Measurements from ENCODE around the gene CYP4F3. TPM values are rescaled to one million over a fixed set of nuclear protein-coding genes. Genes with fewer than 3 reads are reported as not detected.

Gene CYP4F3
- total and polyA plus RNA-seq, 12 donors = 0.01 to 1.8 (median 0.37) TPM; not detected in 2

DNA sequence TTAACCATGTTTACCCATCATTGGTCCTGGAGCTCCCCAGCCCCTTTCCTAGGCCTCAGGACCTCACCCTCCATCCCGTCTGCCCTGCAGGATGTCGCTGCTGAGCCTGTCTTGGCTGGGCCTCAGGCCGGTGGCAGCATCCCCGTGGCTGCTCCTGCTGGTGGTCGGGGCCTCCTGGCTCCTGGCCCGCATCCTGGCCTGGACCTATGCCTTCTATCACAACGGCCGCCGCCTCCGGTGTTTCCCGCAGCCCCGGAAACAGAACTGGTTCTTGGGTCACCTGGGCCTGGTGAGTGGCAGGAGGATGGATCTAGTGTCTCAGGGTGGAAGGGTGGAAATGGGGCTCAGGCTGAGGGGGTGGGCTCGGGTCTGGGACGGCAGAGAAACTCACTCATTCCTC, 25.2 kb upstream of the CYP4F3 start:
- ATAC-seq (no peak), DNase-seq (no peak)
- Histone ChIP-seq H3K4me3 (no peak overlapping the region), H3K27me3 (peaks cover 0 to 50% (median 19%) of the 10 kb centered on the region in 7 donors), H3K27ac (no peak overlapping the region), H3K36me3 (no peaks in the 10 kb centered on the region), H3K4me1 (no peaks in the 10 kb centered on the region), H3K9me3 (peaks cover 0 to under 1% (median 0%) of the 10 kb centered on the region in 11 donors)
- intact Hi-C loops (cut with DNase I) = no loop called here
- 56 to 76% methylated on average over 14 of the region's 14 CpGs for WGBS, 2 donors
- TF ChIP-seq, protein P1, sequence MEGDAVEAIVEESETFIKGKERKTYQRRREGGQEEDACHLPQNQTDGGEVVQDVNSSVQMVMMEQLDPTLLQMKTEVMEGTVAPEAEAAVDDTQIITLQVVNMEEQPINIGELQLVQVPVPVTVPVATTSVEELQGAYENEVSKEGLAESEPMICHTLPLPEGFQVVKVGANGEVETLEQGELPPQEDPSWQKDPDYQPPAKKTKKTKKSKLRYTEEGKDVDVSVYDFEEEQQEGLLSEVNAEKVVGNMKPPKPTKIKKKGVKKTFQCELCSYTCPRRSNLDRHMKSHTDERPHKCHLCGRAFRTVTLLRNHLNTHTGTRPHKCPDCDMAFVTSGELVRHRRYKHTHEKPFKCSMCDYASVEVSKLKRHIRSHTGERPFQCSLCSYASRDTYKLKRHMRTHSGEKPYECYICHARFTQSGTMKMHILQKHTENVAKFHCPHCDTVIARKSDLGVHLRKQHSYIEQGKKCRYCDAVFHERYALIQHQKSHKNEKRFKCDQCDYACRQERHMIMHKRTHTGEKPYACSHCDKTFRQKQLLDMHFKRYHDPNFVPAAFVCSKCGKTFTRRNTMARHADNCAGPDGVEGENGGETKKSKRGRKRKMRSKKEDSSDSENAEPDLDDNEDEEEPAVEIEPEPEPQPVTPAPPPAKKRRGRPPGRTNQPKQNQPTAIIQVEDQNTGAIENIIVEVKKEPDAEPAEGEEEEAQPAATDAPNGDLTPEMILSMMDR (IDR thresholded peaks at IDR 0.05) = no peak

DNA sequence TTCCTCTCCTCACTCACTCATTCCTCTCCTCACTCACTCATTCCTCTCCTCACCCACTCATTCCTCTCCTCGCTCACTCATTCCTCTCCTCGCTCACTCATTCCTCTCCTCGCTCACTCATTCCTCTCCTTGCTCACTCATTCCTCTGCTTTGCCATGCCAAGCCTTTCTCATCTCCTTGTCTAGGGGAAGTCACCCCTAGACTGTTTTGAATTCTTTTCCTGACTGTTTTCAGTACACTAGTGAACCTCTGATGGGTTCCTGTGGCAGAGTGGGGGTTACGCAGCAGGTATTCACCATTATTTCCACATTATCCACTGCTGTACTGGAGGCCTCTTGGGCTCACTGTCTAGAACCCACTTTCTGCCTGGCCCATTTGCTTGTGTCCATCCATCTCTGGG, 24.5 kb upstream of the CYP4F3 start:
- H3K36me3 ChIP-seq = no peaks in the 10 kb centered on the region
- peaks cover 0 to 44% (median 21%) of the 10 kb centered on the region in 7 donors for H3K27me3 ChIP-seq
- TF ChIP-seq, protein P1 (IDR thresholded peaks at IDR 0.05) = no peak
- no peak overlapping the region for H3K4me3 ChIP-seq
- no peak for ATAC-seq
- H3K27ac ChIP-seq = no peak overlapping the region
- intact Hi-C loops (cut with DNase I) = no loop called here
- no peak for DNase-seq
- WGBS, 2 donors = 83 to 88% methylated on average over 4 of the region's 4 CpGs
- H3K9me3 ChIP-seq = peaks cover 0 to 7% (median 0%) of the 10 kb centered on the region in 11 donors
- no peaks in the 10 kb centered on the region for H3K4me1 ChIP-seq

DNA sequence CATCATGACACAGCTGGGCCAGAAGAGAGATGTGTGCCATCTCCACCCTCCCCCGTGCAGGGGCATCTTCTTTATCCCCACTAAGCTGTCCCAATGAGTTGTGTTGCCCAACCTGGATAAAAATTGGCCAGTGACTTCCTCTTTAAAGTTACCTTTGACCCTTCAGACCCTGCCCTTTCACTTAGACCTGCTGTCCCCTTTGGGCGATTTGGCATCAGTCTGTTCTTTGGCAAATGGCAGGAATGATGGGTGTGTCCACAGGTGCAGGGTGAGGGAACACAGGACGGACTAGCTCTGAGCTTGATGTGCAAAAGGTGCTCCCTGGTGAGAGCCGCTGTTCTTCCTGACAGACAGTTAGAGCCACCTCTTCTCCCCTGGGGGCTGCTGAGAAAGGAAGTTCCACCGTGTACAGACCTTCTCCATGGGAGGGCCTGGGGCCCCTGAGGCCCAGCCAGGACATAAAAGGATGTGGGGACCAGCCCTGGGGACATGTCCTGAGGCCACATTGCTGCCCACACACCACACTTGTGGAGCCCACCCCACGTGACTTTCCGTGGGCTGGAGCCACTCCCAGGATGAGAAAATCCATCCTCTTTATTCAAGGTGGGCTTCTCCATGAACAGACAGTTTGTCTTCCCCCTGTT, 23.9 kb upstream of the CYP4F3 start:
- no peak overlapping the region for H3K27ac ChIP-seq
- H3K4me1 ChIP-seq = no peaks in the 10 kb centered on the region
- TF ChIP-seq, protein P1 (IDR thresholded peaks at IDR 0.05) = no peak
- DNase-seq = no peak
- peaks cover 0 to 44% (median 21%) of the 10 kb centered on the region in 7 donors for H3K27me3 ChIP-seq
- no peak for ATAC-seq
- intact Hi-C loops (cut with DNase I) = no loop called here
- no peaks in the 10 kb centered on the region for H3K36me3 ChIP-seq
- H3K9me3 ChIP-seq = peaks cover 0 to 7% (median 0%) of the 10 kb centered on the region in 11 donors
- 38 to 56% methylated on average over 7 of the region's 7 CpGs for WGBS, 2 donors
- H3K4me3 ChIP-seq = no peak overlapping the region

DNA sequence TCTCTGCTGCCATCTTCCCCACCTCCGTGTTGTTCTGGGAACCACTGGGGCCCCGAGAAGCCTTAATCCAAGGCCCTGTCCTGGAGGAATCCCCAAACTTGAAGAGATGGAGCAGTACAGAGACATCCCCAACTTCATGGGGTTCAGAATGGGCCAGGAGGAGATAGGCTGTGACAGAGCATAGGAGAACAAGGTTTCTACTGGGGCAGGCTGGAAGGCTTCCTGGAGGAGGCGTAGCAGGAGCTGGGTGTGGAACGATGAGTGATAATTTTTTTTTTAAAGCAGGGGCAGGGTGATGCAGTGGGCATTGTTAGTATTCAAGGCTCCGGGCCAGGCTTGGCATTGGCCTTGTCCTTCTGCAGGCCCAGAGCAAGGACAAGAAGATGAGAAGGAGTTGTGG, 22.4 kb upstream of the CYP4F3 start:
- H3K4me1 ChIP-seq = no peaks in the 10 kb centered on the region
- DNase-seq (no peak), ATAC-seq (no peak)
- intact Hi-C loops (cut with DNase I) = no loop called here
- TF ChIP-seq, protein P1 (IDR thresholded peaks at IDR 0.05) = no peak
- H3K27ac ChIP-seq = no peak overlapping the region
- peaks cover 0 to 51% (median 21%) of the 10 kb centered on the region in 7 donors for H3K27me3 ChIP-seq
- no peaks in the 10 kb centered on the region for H3K36me3 ChIP-seq
- H3K9me3 ChIP-seq = peaks cover 0 to 7% (median 0%) of the 10 kb centered on the region in 11 donors
- H3K4me3 ChIP-seq = no peak overlapping the region
- 74 to 82% methylated on average over 5 of the region's 5 CpGs for WGBS, 2 donors

All from heart right ventricle (tissue), 16 donors.